Panc1 (cell line): ENCODE results near the gene GPR158.

ENCODE experiments used
- REST ChIP-seq, 2 experiments: IDR thresholded peaks; 2 replicates each; pipeline ENCODE4 v1.6.1; 2011 to 2012; ENCODE audit warnings: low read depth in 2 of 2, control low read depth in 1 of 2, low read length in 1 of 2, mild to moderate bottlenecking in 1 of 2, moderate library complexity in 1 of 2; ENCODE audit not compliant: insufficient read depth in 1 of 2
- TF ChIP-seq, protein P1 (sequence below): fragments of 450-650 bp; IDR thresholded peaks from 2 replicates; pipeline ENCODE4 v1.5.1; 2017; ENCODE audit warnings: mild to moderate bottlenecking

DNA sequence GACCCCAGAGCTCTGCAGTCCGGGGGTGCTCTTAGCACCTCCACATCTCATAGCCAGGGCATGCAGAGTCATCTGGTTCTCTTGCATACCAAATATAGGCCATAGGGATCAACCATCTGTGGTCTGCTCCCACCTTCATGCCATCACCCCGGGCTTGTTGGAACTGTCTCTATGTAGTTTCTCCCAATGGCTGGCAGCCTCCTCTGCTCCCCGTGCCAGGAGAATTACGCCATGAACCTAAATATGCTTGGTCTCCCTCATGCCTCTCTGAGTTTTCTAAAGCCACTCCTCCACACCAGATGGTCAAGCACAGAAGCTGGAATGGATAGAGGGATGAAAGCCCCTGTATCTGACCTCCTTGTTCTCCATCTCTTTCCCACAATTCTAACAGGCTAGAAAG, 456.7 kb downstream of the GPR158 start:
- TF ChIP-seq, protein P1, sequence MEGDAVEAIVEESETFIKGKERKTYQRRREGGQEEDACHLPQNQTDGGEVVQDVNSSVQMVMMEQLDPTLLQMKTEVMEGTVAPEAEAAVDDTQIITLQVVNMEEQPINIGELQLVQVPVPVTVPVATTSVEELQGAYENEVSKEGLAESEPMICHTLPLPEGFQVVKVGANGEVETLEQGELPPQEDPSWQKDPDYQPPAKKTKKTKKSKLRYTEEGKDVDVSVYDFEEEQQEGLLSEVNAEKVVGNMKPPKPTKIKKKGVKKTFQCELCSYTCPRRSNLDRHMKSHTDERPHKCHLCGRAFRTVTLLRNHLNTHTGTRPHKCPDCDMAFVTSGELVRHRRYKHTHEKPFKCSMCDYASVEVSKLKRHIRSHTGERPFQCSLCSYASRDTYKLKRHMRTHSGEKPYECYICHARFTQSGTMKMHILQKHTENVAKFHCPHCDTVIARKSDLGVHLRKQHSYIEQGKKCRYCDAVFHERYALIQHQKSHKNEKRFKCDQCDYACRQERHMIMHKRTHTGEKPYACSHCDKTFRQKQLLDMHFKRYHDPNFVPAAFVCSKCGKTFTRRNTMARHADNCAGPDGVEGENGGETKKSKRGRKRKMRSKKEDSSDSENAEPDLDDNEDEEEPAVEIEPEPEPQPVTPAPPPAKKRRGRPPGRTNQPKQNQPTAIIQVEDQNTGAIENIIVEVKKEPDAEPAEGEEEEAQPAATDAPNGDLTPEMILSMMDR: no peak
- TF ChIP-seq REST (IDR thresholded peaks at IDR 0.05; ENCODE audit: insufficient read depth in 1 of 2, low read depth in 2 of 2, low read length in 1 of 2): no peak
